ENCODE results near the gene CLECL1. TPM values are rescaled to one million over a fixed set of nuclear protein-coding genes. Genes with fewer than 3 reads are reported as not detected.

The CLECL1 gene
- total and polyA plus RNA-seq, 2 of the 8 experiments (the other 6 are each of a cell fraction or from before 2014, with no cell fraction given), result not detected

DNA sequence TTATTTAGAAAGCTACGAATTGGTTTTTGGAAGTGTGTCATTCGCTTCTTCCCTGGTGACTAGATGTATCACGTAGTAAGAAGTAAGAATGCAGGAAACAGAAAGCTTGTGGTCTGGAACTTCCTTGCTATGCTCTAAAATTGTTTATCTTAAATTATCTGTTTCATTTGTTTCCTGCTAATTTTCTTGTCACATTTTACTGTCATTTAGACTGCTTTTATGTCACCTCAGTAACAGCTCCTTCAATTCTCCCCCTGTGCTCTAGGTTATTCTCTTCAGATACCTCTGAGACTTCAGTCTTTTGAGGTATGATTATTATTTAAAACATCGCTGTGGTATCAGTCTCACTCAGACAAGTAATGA, 28.5 kb upstream of the CLECL1 start (continued):
- TF ChIP-seq CTCF (IDR thresholded peaks at IDR 0.05; ENCODE audit: control extremely low read depth in 1 of 3, insufficient read depth in 1 of 3, low read depth in 1 of 3, low read length in 3 of 3) (no peak), NANOG (IDR thresholded peaks at IDR 0.05; ENCODE audit: insufficient read depth, low read depth, low read length, poor library complexity, severe bottlenecking) (no peak), ATF3 (IDR thresholded peaks at IDR 0.05; ENCODE audit: insufficient read depth, low read depth, low read length) (no peak), CBX5 (IDR thresholded peaks at IDR 0.05; ENCODE audit: low read depth, low read length) (no peak), CHD2 (IDR thresholded peaks at IDR 0.05; ENCODE audit: low read length) (no peak), EP300 (IDR thresholded peaks at IDR 0.05; ENCODE audit: borderline replicate concordance in 1 of 2, low read depth in 2 of 2, low read length in 2 of 2) (no peak)
- TF ChIP-seq, protein P1, sequence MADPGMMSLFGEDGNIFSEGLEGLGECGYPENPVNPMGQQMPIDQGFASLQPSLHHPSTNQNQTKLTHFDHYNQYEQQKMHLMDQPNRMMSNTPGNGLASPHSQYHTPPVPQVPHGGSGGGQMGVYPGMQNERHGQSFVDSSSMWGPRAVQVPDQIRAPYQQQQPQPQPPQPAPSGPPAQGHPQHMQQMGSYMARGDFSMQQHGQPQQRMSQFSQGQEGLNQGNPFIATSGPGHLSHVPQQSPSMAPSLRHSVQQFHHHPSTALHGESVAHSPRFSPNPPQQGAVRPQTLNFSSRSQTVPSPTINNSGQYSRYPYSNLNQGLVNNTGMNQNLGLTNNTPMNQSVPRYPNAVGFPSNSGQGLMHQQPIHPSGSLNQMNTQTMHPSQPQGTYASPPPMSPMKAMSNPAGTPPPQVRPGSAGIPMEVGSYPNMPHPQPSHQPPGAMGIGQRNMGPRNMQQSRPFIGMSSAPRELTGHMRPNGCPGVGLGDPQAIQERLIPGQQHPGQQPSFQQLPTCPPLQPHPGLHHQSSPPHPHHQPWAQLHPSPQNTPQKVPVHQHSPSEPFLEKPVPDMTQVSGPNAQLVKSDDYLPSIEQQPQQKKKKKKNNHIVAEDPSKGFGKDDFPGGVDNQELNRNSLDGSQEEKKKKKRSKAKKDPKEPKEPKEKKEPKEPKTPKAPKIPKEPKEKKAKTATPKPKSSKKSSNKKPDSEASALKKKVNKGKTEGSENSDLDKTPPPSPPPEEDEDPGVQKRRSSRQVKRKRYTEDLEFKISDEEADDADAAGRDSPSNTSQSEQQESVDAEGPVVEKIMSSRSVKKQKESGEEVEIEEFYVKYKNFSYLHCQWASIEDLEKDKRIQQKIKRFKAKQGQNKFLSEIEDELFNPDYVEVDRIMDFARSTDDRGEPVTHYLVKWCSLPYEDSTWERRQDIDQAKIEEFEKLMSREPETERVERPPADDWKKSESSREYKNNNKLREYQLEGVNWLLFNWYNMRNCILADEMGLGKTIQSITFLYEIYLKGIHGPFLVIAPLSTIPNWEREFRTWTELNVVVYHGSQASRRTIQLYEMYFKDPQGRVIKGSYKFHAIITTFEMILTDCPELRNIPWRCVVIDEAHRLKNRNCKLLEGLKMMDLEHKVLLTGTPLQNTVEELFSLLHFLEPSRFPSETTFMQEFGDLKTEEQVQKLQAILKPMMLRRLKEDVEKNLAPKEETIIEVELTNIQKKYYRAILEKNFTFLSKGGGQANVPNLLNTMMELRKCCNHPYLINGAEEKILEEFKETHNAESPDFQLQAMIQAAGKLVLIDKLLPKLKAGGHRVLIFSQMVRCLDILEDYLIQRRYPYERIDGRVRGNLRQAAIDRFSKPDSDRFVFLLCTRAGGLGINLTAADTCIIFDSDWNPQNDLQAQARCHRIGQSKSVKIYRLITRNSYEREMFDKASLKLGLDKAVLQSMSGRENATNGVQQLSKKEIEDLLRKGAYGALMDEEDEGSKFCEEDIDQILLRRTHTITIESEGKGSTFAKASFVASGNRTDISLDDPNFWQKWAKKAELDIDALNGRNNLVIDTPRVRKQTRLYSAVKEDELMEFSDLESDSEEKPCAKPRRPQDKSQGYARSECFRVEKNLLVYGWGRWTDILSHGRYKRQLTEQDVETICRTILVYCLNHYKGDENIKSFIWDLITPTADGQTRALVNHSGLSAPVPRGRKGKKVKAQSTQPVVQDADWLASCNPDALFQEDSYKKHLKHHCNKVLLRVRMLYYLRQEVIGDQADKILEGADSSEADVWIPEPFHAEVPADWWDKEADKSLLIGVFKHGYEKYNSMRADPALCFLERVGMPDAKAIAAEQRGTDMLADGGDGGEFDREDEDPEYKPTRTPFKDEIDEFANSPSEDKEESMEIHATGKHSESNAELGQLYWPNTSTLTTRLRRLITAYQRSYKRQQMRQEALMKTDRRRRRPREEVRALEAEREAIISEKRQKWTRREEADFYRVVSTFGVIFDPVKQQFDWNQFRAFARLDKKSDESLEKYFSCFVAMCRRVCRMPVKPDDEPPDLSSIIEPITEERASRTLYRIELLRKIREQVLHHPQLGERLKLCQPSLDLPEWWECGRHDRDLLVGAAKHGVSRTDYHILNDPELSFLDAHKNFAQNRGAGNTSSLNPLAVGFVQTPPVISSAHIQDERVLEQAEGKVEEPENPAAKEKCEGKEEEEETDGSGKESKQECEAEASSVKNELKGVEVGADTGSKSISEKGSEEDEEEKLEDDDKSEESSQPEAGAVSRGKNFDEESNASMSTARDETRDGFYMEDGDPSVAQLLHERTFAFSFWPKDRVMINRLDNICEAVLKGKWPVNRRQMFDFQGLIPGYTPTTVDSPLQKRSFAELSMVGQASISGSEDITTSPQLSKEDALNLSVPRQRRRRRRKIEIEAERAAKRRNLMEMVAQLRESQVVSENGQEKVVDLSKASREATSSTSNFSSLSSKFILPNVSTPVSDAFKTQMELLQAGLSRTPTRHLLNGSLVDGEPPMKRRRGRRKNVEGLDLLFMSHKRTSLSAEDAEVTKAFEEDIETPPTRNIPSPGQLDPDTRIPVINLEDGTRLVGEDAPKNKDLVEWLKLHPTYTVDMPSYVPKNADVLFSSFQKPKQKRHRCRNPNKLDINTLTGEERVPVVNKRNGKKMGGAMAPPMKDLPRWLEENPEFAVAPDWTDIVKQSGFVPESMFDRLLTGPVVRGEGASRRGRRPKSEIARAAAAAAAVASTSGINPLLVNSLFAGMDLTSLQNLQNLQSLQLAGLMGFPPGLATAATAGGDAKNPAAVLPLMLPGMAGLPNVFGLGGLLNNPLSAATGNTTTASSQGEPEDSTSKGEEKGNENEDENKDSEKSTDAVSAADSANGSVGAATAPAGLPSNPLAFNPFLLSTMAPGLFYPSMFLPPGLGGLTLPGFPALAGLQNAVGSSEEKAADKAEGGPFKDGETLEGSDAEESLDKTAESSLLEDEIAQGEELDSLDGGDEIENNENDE (IDR thresholded peaks at IDR 0.05; ENCODE audit: insufficient replicate concordance, low read length), result no peak
